GM18526 (cell line): ENCODE measurements around the gene CDC42EP1.

Experiments used
- POLR2A ChIP-seq: IDR thresholded peaks from 3 replicates; pipeline ENCODE4 v1.6.1; 2011; ENCODE audit not compliant: insufficient read length; ENCODE audit errors: extremely low read depth

CDC42EP1 gene, protein sequence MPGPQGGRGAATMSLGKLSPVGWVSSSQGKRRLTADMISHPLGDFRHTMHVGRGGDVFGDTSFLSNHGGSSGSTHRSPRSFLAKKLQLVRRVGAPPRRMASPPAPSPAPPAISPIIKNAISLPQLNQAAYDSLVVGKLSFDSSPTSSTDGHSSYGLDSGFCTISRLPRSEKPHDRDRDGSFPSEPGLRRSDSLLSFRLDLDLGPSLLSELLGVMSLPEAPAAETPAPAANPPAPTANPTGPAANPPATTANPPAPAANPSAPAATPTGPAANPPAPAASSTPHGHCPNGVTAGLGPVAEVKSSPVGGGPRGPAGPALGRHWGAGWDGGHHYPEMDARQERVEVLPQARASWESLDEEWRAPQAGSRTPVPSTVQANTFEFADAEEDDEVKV

DNA sequence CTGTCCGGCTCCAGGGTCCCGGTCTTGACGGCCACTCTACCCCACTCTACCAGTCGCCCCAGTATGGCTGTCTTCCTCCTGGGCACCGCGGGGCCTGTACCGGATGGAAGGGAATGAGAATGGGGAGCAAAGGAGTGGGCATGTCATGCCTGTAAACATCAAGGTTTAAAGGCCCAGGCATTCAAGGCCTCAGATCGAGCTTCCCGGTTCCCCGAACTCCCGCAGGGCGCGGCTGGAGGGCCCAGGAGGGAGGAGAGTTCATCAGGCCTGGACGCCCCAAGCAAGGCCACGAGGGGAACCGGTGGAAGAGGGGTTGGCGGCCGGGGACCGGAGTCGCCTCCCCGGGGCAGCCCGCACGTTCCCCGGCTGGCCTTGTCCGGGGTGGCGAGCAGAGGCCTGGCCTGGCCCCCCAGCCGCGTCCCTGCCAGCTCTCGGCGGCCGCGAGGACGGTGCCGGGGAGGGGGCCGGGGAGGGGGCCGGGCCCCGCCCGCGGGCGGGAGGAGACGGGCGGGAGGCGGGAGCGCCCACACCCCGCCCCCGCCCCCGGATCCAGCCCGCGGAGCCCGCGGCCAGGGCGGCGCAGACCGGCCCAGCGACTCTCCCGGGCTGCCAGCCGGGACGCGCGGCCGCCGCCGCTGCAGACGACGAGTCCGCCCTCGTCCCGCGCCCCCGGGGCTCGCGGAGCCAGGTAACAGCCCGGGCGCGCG, at the start of gene CDC42EP1:
Gene CDC42EP1, plus strand, starts transcription at position 580 of the 707 bp plus-strand sequence. CDS start 5,870 bp downstream, outside the sequence.
- TF ChIP-seq POLR2A = no peak

DNA sequence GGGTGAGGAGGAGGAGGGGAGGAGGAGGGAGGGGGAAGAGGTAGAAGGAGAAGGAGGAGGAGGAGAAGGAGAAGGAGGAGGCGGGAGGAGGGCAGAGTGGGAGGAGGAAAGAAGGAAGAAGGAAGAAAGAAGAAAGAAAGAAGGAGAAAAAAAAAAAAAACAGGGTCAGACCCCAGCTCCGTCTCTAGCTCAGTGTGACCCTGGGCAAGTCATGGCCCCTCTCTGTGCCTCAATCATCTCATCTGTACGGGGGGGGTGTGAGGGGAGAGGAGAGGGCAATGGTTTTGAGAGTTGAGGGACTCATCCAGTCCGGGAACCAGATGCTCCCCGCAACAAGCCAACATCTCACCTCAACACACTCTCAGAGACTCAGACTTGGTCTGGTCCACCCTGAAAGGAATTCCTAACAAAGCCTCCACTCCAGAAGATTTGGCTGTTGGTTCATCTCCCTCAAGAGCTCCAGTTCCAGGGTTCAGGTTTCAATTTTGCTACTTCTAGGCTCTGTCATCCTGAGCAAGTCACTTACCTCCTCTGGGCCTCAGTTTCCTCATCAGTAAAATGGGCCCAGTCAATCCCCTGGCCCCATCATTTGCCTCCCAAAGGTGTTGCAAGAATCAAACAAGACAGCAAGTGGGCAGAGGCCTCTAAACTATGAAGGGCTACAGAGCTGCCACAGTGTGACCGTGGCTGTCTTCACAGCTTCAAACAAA, 48.7 kb upstream of the CDC42EP1 start:
- no peak for TF ChIP-seq POLR2A

DNA sequence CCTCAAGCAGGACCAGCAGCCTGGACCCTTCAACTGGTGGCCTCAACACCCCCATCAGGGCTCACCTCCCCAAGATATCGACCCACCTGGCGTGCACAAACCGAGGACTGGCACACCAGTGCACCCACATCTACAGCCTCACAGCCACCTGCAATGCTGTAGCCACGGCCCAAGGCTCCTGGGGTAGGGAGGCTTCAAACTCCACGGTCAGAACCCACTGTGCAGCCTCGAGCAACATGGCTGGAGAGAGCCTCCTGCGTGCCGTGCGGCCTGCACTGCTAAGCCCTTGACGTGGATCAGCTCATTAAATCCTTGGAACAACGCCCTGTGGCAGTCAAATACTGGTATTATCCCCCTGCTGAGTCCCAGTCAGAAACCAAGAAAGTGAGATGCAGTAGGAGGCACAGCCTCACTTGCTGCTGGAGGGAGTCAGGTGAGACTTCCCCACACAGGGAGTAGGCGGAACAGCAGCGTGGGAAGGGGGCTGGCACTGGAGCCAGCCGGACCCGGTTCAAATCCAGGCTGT, 45.7 kb upstream of the CDC42EP1 start:
- no peak for TF ChIP-seq POLR2A

DNA sequence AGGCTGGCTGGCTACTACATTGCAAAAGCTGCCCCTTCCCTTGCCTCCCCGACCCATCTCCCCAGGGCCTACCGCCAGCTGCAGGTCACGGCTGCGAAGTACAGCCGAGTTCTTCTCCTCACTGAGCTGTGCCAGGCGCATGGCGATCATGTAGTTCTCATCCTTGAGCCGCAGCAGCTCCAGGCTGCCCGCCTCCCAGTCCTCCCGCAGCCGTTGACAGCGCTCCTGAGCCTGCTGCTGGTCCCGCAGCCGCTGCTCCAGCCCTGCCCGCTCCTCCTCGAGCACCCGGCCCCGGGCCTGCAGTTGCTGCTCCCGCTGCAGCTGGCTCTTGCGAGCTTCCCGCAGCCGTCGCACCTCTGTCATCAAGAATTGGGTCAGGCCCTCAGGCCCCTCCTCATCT, 44.4 kb upstream of the CDC42EP1 start:
- TF ChIP-seq POLR2A = no peak

DNA sequence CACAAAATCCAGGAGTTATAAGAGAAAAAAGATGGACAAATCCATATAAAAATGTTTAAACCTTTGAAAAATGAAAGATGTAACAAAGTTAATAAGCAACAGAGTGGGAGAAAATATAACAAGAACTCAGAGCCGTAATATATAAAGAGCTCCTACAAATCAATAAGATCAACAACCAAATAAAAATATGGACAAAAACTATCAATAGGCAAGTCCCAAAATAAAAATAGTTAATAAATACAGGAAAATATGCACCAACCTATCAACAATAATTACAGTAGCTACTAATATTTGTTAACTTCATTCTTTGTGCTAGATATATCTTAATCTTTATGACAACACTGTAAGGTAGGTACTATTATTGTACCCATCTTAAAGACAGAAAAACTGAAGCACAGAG, 43.8 kb upstream of the CDC42EP1 start:
- TF ChIP-seq POLR2A = no peak

DNA sequence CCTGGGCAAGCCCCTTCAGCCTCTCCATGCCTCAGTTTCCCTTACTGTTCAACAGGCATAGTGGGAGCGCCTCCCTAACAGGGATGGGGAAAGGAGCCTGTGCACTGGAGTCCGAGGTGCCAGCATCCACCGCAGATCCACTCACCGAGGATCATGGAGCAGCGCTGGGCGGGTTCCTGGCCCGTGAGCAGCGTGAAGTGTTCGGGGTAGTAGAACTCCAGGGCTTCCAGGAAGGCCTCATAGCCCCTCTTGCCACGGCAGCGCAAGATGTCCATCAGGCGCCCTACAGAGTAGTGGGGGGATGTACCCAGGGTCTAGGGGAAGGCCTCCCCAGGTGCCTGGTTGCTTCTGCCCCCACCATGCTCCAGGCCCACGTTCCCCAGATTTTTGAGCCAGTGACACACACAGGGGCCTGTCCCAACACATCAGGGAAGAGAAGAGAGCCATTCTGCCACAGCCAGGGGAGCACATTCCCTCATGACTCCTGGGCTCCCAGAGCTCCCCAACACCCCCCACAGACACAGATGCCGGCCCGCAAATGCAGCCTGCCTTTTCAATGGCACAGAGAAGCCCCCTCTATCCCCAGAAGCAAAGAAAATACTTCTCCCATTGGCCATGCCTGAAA, 42.3 kb upstream of the CDC42EP1 start:
- TF ChIP-seq POLR2A = no peak

DNA sequence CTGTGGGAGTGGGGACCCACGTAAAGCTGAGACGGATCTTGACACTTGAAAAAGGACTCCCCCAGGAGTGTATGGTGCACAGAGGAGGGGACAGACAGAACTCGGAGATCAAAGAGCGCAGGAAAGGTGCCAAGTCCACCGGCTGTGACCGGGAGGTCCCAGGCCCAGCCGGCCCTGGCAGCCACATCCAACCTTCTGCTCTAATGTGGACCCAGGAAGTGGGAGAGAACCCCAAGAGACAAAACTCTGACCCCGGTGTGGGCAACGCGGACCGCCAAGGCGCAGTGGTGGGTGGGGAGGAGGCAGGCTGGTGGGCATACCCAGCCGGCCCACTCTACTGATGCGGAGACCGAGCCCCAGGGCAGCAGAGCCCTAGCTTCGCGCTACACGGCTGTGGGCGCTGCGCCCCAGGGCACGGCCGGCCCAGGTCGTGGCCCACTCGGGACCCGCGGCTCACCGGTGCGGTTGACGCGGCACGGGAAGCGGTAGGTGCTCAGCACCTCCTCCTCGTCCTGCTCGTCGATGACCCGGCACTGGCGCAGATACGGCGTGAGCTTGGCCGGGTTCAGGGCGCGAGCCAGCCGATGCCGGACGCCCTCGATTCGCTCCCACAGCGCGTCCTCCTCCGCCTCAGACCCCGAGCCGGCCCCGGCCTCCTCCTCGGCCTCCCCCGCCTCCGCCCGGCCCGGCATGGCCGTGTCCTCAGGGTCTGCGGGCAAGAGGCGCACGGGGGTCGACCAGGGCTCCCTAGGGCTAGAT, 41.6 kb upstream of the CDC42EP1 start:
- TF ChIP-seq POLR2A = no peak

DNA sequence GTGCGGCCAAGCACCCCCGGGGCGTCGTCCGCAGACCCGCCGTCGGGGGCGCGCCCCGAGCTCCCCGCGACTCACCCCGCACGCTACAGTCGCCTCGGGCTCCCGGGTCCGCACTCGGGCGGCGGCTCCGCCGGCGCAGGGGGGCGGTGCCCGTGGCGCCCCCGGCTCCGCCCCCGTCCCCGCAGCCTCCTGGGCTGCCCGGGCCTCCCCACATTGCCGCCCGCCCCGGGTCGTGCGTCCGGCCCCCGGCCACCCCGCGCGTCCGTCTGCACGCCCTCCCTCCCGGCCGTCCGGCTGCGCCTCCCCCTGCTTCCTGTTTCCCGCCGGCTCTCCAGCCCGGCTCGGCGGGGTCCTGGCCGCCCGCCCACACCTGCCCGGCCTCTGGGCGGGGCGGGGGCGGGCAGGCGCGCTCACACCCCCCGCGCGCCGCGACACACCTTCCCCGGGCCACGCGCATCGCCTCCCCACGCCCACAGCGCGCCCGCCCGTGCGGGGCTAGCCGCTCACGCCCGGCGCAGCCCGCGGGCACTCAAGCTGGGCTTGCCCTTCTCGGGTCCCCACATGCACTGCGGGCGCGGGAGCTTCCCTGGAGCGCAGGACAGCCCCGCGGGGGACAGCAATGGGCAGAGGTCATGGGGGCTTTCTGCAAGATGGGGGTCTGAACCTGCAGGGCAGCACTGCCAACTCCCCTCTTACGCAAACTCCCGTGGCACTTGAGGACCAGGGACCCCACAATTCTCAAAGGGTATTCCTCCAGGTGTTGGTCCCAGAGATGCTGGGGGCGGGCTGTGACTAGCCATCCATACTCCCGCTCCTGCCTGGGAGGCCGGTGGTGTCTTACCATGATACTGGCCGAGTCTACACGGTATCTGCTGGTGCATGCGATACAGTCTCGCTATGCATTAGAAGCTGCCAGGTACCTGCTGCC, 40.7 kb upstream of the CDC42EP1 start, which contains the start of gene CARD10:
Gene CARD10, minus strand, starts transcription at position 148 of the 928 bp plus-strand sequence. CDS start 215 bp downstream, outside the sequence.
- no peak for TF ChIP-seq POLR2A

DNA sequence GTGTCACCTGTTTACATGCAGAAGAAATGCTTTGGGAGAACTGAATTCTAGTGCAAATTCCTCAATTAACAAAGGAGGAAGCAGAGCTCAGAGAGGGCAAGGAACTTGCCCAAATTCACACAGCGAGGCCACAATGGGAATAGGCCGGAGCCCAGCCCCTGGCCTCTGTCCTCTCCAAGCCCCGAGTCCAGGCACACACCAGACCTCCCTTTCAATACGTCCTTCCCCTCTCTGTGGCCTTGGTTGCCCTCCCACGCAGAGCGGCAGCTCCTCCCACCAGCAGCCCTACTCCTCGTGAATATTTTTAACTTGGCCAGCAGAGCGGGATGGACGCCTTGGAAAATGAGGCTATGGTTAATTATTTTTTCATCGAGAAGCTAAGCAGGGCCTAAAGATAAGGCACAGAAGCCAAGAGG, 39.5 kb upstream of the CDC42EP1 start:
- TF ChIP-seq POLR2A = no peak

DNA sequence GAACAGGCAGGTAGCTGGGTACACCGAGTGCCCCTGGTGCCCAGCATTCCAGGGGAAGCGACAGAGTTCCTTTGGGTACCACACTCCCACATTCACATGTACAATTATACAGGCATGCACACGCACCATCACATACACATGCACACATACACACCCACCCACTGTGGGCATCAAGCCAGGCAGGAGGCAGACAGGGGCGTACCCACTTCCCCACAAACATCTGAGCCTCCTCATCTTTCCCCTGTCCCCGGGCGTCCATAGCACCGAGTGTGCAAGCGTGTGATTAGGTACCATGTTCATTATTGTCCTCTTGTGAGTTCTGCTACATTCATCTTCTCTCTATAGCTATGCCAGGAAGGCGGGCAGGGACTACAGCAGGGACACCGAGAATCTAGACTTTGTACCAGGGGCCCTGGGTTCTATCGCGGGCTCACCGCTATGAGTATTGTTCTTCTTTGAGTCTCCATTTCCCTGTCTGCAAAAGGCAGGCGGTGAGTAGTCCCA, 39.0 kb upstream of the CDC42EP1 start:
- no peak for TF ChIP-seq POLR2A

DNA sequence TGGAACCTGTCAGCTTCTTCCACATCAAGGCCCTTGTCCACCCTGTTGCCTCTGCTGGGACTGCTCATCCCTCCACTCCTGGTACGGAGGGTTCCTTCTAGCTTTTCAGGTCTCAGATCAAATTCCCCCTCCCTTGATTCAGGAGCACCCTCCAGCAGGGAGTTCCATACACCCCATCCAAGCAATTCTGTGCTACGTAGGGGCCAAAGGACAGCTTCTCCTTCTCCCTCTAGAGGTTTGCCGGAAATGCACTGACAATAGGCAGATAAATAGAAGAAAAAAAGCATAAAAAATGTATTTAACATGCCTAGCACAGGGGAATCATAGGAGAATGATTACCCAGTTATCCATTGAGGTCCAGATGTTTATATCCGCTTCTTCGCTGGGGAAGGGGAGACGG, 37.8 kb upstream of the CDC42EP1 start:
- no peak for TF ChIP-seq POLR2A

DNA sequence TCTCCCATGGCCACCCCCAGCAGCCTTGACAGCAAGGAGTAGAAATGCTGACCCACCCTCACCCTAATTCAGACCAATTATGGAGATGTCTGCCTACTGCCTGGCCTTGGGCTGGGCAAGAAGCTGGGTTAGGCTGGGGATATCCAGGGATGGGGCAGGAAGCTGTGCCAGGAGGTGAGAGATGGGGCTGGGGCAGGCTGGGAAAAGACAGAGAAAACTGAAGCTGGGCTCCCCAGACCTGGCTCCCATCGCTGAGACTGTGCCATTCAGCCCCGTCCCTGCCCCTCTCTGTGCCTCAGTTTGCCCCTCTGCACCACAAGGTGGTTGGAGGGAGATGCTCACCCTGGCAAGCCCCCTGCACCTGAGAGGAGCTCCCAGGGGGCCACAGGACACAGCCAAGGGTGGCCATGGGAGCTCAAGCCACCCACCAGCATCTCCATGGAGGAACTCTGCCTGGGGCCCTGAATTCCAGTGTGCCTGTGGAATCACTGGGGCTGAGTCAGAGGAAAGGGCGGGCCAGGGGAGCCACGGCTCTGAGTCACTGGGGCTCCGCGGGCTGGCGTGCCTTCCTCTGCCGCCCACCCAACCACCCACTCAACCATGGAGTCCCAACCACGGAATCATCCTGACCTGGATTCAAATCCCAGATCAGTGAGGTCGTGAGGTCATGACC, 35.1 kb upstream of the CDC42EP1 start:
- TF ChIP-seq POLR2A = no peak

DNA sequence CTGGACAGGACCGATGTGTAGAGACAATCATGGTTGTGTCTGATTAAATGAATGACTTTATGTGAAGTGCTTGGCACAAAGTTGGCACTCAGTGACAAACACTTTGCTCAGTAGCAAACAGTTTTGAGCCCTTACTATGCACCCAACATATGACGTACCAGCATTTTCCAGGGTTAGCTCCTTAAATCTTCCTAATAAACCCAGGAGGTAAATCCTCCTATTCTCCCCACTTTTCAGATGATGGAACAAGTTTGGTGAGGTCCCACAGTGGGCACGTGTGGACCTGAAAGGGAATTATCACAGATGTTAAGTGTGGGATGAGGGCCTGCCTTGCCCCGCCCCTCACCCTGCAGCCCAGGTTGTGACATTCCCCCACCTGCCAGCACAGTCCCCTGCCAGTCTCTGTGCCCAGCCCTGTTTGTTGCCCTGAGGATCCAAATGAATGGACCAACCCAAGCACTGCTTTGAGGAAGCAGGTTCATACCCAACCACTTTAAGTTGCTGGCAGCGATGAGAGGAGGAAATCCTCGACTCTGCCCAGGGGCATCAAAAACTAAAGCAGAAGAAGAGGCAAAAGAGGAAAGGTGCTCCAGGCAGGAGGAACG, 34.4 kb upstream of the CDC42EP1 start:
- no peak for TF ChIP-seq POLR2A
